Retinal pigment epithelial cell (primary cell): ENCODE data around the gene B4GALT2.
A peak's percentile ranks its signal among the peaks of the same experiment; 100 is the strongest.

Experiments
- DNase-seq: peaks from one replicate; pipeline ENCODE4 v3.0.0-alpha.2; 2010; ENCODE audit warnings: low read depth
- H3K4me3 ChIP-seq: 2 replicates; pipeline ENCODE4 v1.5.1; 2011; ENCODE audit warnings: mild to moderate bottlenecking, low read length, control low read depth, moderate library complexity
- TF ChIP-seq, protein P1 (sequence below): conservative IDR thresholded peaks from 2 replicates; pipeline ENCODE4 v1.5.1; 2011; ENCODE audit warnings: low read depth, low read length, control low read depth, inconsistent platforms

Gene B4GALT2

GRCh38 chr1:43947061-43947873, 31.7 kb upstream of the B4GALT2 start:
- TF ChIP-seq, protein P1, sequence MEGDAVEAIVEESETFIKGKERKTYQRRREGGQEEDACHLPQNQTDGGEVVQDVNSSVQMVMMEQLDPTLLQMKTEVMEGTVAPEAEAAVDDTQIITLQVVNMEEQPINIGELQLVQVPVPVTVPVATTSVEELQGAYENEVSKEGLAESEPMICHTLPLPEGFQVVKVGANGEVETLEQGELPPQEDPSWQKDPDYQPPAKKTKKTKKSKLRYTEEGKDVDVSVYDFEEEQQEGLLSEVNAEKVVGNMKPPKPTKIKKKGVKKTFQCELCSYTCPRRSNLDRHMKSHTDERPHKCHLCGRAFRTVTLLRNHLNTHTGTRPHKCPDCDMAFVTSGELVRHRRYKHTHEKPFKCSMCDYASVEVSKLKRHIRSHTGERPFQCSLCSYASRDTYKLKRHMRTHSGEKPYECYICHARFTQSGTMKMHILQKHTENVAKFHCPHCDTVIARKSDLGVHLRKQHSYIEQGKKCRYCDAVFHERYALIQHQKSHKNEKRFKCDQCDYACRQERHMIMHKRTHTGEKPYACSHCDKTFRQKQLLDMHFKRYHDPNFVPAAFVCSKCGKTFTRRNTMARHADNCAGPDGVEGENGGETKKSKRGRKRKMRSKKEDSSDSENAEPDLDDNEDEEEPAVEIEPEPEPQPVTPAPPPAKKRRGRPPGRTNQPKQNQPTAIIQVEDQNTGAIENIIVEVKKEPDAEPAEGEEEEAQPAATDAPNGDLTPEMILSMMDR: no peak
- H3K4me3 ChIP-seq: peak overlapping the region; percentile 86
- DNase-seq: no peak

GRCh38 chr1:43947874-43948437, 31.1 kb upstream of the B4GALT2 start:
- H3K4me3 ChIP-seq: peak overlapping the region; percentile 86
- no peak for DNase-seq
- TF ChIP-seq, protein P1: no peak

DNA sequence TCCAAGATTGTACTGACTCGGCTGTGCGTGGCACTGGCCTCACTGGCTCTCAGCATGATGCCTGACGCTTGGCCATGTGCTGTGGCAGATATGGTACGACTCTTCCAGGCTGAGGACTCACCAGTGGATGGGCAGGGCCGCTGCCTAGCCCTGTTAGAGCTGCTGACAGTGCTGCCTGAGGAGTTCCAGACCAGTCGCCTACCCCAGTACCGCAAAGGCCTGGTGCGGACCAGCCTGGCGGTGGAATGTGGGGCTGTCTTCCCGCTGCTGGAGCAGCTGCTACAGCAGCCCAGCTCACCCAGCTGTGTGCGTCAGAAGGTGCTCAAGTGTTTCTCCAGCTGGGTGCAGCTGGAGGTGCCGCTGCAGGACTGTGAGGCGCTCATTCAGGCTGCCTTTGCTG, 29.3 kb upstream of the B4GALT2 start:
- DNase-seq: no peak
- TF ChIP-seq, protein P1: no peak
- no peak overlapping the region for H3K4me3 ChIP-seq

GRCh38 chr1:43951021-43951985, 27.7 kb upstream of the B4GALT2 start:
- DNase-seq: no peak
- no peak overlapping the region for H3K4me3 ChIP-seq
- TF ChIP-seq, protein P1: no peak

GRCh38 chr1:43952731-43953346, 26.2 kb upstream of the B4GALT2 start:
- DNase-seq: no peak

GRCh38 chr1:43953361-43953760, 25.6 kb upstream of the B4GALT2 start:
- H3K4me3 ChIP-seq: no peak overlapping the region
- DNase-seq: no peak
- TF ChIP-seq, protein P1: no peak

More at GRCh38 chr1:43952731-43953346, 26.2 kb upstream of the B4GALT2 start:
- TF ChIP-seq, protein P1: no peak
- no peak overlapping the region for H3K4me3 ChIP-seq
